Ishikawa (cell line): ENCODE results near the gene BBS9.

Source experiments
- CEBPB ChIP-seq: IDR thresholded peaks from 2 replicates; pipeline ENCODE4 v1.6.1; 2012
- CREB1 ChIP-seq: IDR thresholded peaks from 2 replicates; pipeline ENCODE4 v1.6.1; 2012; ENCODE audit warnings: low read depth
- EGR1 ChIP-seq: IDR thresholded peaks from 2 replicates; pipeline ENCODE4 v1.6.1; 2012
- EP300 ChIP-seq: IDR thresholded peaks from 2 replicates; pipeline ENCODE4 v1.6.1; 2012; ENCODE audit warnings: borderline replicate concordance
- FOXM1 ChIP-seq: IDR thresholded peaks from 2 replicates; pipeline ENCODE4 v1.6.1; 2012; ENCODE audit warnings: low read depth, borderline replicate concordance
- MAX ChIP-seq: IDR thresholded peaks from 2 replicates; pipeline ENCODE4 v1.6.1; 2012
- NFIC ChIP-seq: IDR thresholded peaks from 2 replicates; pipeline ENCODE4 v1.6.1; 2012
- RAD21 ChIP-seq: IDR thresholded peaks from 2 replicates; pipeline ENCODE4 v1.6.1; 2012; ENCODE audit warnings: low read depth
- REST ChIP-seq: IDR thresholded peaks from 2 replicates; pipeline ENCODE4 v1.6.1; 2012; ENCODE audit warnings: low read depth, mild to moderate bottlenecking
- TAF1 ChIP-seq: IDR thresholded peaks from 2 replicates; pipeline ENCODE4 v1.6.1; 2012; ENCODE audit warnings: low read depth, mild to moderate bottlenecking
- TCF12 ChIP-seq: IDR thresholded peaks from 2 replicates; pipeline ENCODE4 v1.6.1; 2012; ENCODE audit warnings: low read depth
- USF1 ChIP-seq: IDR thresholded peaks from 2 replicates; pipeline ENCODE4 v1.6.1; 2012
- YY1 ChIP-seq: IDR thresholded peaks from 2 replicates; pipeline ENCODE4 v1.6.1; 2012; ENCODE audit warnings: low read depth

- TF ChIP-seq RAD21 (no peak), TAF1 (no peak), YY1 (no peak), TCF12 (no peak), EGR1 (no peak), MAX (no peak), REST (no peak), EP300 (no peak), USF1 (no peak), FOXM1 (no peak), CEBPB (no peak), NFIC (no peak), CREB1 (no peak)
Observed at GRCh38 chr7:33624215-33624614, 494.9 kb downstream of the BBS9 start.
